Hypothalamus (tissue), 51 donors: ENCODE data around the gene ALOX5AP.
"Not testable (repeated sequence)": the region's sequence is repeated elsewhere in the genome, so short reads cannot be mapped to it uniquely, and the experiment has no call there.

Source experiments
- DNase-seq, 51 donors: peaks; one replicate each; lab custom pipeline; 2025; lab: John Stamatoyannopoulos, UW

Gene ALOX5AP

DNA sequence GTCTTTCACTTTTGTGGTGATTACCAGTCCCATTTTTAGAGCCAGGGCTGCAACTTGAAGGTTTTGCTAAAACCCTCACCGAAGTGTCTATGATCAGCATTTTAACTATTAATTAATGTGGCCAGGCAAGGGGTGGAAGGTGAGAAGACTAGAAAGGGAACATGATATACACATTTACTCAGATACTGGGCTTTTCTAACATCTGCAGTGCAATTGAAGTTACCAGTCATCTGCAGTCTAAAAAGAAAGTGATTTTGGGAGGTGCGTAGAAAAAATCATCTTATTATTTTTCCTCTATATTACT lies 481 bp downstream of the ALOX5AP start:
- no peak for DNase-seq

DNA sequence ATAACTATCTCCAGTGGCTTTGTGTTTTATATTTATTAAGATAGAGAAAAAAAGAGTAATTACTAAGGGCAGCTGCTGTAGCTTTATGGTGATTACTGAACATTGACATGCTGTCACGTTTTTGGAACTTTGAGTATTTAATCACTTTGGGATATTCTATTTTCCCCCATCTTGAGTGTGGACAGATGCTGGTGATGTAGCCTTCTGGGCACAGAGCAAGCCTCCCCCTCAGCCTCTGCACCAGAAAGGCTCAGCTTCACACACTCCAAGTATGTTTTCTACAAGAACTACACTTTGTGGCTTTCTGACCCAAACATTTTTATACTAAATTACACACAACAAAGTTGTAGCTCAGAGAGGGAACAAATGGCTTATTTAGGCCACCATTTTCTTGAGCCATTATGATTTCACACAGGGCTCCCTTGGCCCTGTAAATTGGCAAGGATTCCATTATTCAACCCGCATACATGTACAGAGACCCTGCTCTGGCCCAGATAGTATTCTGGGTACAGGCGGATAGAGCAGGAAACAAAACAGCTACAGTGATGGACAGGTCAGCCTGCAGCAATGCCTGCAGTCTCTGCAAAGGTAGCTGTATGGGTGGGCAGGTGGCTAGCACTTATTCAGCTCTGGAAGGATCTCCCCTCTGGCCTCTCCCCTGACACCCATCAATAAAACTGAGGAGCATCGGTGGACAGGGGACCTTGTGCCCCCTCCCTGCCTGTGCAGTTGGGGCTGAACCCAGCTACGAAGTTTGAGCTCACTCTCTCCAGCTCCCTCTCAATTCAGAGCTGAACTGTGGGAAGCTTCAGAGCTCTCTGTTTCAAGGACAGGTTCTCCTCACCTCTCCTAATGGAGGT lies 1.3 kb downstream of the ALOX5AP start:
- DNase-seq, result no peak

DNA sequence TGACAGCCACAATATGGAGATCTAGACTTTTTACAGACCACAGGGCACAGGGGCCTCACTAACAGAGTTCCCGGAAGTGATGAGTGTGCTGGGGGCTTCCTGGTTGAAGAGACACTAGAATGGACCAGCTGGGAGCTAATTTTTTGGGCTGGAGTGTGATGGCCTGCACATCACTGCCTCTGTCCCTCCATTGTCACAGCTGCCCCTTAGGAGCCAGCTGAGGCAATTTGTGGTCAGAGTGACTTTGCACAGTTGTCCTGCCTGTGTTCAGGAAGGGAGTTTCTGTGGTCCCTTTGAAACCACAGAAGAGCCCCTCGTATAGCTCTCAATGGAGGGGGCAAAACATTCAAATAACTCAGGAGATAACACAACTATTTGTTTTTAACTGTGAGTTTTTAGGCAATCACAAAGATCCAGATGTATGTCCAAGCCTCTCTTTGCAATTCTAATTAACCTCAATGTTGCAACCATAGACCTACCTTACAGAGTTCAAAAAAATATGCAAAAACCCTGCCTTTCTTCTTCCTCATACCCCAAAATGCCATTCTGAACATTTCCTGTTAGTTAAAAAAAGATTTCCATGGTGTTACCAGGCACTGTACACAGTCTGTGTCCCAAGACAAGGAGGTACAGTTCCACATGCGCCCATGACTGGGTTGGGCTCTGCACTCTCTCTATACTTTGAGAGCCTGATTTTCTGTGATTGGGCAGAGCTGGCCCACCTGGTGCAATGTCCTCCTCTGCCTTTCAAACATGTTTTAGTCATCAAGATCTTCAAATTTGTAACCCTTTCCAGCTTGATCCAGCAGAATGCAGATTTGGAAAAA lies 2.4 kb downstream of the ALOX5AP start:
- DNase-seq, result no peak

DNA sequence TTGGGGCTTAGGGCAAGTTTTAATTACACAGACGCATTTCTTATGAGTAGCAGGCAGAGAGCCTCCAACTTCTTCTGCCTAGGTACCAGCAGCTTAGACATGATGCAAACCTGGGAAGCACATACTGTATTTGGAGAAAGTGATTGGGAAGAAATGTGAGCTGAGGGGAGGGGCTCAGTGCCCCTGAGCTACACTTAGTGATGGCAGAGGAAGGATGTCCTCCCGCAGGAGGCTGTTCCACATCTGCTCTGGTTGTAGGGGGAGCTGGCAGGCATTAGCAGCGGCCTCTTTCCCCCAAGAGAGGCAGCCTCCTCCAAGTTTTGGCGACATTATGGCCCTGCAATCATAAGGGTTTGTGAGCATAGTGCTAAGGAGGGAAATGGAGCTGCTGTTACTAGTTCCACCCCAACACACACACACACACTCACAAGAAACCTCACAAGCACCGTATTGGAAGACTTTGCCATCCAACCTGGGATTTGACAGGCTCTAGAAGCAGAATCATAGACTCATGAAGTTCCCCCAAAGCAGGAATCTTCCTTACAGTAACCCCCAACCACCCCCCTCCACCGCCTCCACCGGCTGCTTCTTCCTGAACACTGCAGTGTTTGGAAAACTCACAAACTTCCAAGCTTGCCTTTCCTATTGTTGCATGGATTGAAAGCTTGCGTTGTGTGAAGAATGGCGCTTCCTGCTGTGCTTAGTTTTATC lies 3.3 kb downstream of the ALOX5AP start:
- DNase-seq, result no peak

DNA sequence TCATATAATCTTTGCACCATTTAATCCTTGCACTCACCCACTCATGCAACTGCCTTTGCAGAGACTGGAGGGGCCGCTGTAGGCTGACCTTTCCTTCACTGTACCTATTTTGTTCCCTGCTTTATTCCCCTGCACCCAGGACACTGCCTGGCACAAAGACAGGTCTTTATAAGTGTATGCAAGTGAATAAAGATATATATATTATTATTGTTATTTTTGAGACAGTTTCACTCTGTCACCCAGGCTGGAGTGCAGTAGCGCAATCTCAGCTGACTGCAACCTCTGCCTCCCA lies 3.8 kb downstream of the ALOX5AP start:
- no peak for DNase-seq

DNA sequence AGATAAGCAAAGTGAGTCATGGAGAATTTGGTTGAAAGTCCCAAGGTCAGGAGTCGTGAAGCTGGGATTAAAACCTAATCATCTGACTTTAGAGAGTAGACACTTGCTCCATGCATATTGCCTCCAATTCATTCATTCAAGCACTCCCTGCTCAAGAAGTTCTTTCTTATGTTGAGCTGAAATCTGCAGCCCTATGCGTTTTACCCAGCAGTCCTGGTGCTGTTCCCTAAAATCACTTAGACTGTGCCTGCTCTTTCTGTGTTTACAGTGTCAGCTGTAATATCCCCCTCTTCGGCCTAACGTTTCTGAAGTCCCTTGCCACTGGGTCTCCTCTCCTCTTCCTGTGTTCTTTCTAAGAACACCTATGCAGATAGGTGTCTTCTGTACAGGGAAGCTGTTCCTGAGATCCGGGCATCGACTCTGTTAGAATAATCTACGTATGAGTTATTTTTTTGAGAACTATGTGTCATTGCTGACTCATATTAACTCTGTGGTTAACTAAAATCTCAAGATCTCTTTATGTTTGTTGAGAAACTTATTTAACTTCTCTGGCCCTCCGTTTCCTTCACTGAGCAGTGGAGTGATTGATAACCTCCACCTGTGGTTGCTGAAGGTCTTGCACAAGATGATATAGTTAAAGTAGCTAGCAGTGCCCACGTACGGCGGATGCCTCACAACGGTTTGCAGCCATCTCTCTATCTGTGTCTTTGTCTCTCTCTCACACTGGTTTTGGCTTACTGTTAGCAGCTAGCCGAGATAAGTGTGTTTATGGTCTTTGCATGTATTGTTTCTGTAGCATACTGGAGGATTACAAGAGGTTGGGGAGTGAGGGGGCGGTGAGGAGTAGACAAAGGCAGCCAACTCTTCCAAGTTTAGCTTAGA lies 4.7 kb downstream of the ALOX5AP start:
- peak in 1 of 51 donors; percentile 14 for DNase-seq

DNA sequence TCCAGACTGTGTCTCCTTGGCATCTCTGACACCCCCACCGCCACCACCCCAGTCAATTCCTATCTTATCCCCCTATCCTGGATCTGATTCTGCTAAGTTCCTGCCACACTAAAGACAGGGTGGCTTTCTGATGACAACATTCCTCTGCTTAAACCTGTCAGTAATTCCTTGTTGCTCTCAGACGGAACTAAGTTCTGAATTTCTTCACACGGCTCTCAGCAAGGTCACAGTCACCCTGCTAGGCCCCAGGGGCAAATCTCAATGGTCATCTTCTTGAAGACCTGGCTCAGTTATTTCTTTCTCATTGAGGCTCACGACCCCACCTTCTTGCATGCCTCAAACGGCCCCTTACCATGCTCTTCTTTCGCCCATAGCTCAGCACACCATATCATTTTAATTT lies 7.6 kb downstream of the ALOX5AP start:
- no peak for DNase-seq

DNA sequence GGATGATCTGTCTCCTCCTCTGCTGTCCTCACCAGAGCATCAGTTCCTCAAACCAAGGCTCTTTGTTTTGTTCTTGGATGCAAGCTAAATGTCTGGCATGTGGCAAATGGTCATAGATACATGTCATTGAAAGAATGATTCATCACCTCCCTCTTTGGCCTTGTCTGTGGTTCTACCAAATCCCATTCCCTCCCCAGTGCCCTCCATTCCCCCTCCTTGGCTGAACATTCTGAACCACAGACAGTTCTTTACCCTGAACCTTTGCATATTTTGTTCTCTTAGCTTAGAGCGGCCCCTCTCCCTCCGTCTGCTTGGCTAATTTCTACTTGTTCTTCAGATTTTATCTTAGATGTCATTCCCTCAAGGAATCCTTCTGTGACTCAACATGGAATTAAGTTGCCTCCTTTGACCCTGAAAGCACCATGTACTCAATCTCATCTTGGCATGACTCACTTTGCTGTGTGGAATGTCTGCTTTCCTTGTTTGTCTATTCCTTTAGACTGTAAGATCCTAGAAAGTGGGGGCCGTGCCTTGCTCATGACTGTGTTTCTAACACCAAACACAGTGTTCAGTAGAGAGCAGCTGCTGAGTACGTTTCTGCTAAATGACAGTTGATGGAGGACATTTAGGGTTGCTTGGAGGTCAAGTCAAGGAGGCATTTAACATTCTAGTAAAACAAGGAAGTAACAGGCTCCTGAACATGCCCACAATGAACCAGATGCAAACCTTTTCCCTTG lies 8.1 kb downstream of the ALOX5AP start:
- peak in 1 of 51 donors; percentile 30 for DNase-seq

DNA sequence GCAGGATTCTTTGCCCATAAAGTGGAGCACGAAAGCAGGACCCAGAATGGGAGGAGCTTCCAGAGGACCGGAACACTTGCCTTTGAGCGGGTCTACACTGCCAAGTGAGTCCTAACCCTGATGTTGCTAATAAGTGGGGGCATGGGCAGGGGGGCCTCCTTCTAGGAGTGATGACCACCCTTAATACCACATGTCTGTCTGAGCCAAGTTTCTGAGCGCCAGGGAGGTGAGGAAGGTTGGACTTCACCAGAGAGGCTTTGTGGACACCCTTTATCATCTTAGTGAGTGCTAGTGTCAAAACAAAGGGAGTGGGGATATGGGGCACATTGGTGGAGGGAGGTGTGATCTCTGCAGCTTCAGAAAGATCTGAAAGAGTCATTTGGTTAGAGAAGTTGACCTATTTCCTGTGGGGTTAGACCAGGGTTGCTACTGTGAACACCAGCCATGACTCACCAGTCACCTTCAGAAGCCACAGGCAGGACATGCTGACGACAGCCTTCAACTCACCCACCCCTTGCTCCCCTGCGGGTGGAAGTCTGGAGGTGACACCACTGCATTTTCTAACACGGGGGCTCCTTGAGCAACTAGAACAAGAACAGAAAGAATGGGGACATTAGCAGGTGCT lies 8.8 kb downstream of the ALOX5AP start:
- DNase-seq, result no peak

DNA sequence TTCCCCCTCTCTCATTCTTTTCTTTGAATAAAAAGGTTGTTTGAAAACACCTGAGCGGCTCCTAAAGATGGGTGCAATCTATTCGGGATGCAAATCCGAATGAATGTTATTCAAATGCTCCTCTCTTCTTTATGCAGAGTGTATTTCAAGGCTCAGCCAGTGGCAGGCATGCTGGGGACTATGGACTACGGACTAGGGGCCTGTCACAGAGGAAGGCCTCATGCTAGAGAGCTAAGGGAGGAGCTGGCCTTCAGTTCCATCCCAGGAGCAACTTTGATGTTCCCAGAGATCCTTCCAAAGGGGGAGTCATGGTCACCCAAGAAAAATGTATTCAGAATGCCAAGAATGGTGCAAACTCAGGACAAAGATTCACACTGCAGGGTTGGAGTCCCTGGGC lies 9.3 kb downstream of the ALOX5AP start:
- DNase-seq, result no peak

DNA sequence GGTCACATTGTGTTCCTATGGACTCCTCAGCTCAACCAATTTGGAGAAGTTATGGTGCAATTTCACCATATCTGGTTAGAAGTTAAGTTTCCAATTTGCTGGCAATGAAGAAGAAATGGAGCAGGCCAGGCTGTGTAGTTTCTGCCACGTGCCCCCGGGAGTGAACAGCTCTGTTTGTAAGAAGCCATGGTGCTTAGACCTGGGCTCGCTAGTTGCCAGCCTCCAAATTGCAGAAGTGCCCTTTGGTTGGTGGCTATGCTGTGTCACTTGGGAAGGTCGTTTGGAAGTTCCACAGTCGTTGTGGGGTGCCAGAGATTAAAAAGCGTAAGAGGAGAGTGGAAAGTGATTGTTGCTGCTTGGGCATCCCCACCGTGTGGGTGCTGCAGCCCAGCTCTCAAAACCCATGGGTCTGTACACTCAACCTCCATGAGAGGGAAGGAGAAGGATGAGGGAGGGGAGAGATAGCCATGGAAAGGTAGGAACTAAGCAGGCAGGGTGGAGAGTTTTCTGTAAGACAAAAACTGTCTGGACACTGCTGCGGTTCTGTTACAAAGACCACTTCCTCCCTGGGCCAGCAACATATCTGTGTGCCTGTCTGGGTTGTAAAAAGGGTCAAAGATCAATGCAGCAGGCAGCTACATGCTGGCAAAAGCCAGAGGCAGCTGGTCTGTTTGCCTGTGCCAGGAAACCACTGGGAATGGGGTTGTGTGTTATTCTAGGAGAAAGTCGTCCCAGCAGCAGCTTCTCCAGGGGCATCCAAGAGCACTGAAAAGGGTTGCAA lies 10.8 kb downstream of the ALOX5AP start:
- DNase-seq, result peak in 1 of 51 donors; percentile 12

DNA sequence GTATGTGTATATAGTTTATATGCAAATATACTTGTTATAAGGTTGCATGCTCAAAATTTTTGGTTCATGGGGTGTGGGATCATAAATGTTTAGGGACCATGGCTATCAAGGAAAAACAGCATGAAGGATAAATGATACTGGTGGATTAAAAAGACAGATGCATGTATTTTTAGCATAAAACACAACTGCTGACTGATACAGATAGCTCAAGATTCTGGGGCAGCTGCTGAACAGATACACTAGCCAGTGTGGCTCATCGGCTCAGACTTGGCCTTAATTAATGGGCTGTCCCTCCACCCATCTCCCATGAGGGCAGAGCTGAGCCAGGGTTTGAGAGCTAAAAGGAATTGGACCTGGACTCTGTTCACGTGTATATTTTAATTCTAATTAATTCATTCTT lies 11.4 kb downstream of the ALOX5AP start:
- no peak for DNase-seq

DNA sequence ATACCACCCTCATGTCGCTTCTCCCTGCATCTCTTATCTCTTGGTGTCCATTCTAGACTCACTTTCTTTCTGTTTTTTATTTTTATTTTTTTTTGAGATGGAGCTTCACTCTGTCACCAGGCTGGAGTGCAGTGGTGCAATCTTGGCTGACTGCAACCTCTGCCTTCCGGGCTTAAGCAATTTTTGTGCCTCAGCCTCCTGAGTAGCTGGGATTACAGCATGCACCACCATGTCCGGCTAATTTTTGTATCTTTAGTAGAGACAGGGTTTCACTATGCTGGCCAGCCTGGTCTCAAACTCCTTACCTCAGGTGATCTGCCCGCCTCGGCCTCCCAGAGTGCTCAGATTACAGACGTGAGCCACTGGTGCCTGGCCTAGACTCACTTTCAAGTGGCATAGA lies 12.5 kb downstream of the ALOX5AP start:
- not testable (repeated sequence) for DNase-seq

DNA sequence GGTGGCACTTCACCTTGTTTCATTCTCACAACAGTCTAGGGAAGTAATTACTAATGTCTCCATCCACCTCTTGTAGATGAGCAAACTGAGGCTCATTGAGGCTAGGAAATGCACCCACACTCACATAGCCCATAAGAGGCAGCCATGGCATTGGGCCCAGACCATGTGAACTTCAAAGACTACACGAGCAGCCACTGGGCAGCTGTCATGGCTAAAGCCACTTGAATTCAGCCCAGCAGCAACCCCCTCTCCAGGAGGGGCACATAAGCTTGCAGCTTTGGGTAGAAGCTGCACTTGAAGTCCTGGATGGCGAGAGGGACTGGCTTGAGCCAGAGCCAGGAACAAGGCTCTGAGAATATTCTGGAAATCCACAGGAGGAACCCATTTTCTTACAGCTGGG lies 13.4 kb downstream of the ALOX5AP start:
- no peak for DNase-seq

DNA sequence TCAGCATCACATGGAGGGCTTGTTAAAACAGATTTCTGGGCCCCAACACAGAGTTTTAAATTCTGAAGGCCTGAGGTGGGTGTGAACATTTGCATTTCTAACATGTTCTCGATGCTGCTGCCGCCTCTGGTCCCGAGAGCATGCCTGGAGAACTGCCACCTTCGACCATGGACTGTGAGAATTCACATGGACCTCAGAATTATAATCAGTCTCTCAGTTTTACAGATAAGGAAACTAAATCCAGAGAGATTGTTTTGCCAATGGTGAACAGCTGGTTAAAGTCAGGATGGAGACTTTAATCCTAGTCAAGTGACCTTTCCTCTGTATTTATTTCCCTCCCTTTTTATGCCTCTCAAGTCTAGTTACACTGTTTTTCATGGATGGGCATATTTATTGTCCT lies 14.7 kb downstream of the ALOX5AP start:
- no peak for DNase-seq

DNA sequence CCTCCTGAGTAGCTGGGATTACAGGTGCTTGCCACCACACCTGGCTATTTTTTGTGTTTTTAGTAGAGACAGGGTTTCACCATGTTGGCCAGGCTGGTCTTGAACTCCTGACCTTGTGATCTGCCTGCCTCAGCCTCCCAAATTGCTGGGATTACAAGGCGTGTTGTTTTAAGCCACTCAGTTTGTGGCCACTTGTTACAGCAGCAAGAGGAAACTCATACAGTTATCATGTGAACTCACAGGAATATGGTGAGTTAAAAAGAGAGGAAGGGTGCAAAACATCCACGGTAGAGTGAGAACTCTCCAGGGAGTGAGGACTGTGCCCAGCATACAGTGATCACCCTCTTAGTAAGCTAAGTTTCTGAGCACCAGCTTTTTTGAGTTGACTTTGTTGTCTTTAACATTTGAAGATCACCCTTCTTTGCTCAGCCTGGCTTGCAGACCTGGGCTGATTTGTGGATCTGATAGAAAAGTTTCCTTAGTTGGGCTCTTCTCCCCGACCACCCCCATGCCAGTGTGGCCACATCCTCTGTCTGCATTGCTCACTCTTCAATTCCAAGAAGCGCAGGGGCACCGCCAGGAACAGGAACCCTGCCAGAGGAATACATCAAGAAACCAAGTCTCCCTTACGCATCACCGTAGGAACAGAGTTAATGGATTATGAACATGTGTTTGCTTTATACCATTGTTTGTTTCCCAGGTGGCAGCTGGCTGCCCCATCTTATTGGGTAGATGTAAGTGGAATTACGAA lies 16.0 kb downstream of the ALOX5AP start:
- no peak for DNase-seq

DNA sequence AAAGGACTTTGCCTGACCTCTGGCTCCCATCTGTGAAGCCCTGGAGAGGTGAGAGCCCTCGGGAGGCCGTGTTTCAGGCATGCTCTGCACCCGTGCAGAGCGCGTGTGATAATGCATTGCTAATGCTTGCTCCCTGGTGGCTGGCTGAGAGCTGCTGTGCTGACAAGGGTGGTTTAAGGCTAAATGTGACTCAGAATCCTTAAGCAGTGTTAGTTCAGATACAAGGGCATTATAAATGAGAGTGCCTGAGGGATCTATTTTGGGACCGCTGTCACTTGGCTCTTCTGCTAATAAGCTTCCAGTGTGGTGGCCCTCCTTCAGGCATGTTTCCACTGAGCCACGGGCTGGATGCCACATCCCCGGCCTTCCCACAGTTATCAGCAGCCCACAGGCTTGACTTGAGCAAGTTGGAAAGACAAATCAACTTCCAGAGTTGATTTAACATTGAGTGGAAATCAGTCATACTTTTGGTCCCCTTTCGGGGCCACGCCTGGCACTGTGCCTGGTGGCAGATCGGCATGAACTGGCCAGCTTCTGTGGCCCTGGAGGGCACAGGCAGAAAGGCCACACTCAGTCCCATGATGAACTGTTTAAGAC lies 17.0 kb downstream of the ALOX5AP start:
- DNase-seq, result no peak
